DND-41 (cell line): Measurements from ENCODE around the gene DEGS1.

Experiments
- EZH2 ChIP-seq: IDR thresholded peaks from 3 replicates; pipeline ENCODE4 v1.6.1; 2012; ENCODE audit warnings: borderline replicate concordance, low read depth, mild to moderate bottlenecking, moderate library complexity, low read length, inconsistent platforms; ENCODE audit not compliant: severe bottlenecking
- TF ChIP-seq, protein P1 (sequence below): IDR thresholded peaks from 2 replicates; pipeline ENCODE4 v1.5.1; 2012; ENCODE audit warnings: borderline replicate concordance, low read length, moderate library complexity, mild to moderate bottlenecking; ENCODE audit not compliant: poor library complexity, severe bottlenecking; ENCODE audit errors: extremely low read depth

DNA sequence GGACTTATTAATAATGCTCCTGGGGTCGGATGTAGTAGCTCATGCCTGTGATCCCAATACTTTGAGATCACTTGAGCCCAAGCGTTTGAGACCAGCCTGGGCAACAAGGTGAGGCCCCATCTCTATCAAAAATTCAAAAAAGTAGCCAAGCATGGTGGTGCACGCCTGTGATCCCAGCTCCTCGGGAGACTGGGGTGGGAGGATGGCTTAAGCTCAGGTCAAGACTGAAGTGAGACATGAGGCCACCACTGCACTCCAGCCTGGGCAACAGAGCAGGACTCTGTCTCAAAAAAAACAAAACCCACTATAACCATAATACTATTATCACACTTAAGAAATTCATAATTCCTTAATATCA lies 1.6 kb upstream of the DEGS1 start:
- TF ChIP-seq, protein P1, sequence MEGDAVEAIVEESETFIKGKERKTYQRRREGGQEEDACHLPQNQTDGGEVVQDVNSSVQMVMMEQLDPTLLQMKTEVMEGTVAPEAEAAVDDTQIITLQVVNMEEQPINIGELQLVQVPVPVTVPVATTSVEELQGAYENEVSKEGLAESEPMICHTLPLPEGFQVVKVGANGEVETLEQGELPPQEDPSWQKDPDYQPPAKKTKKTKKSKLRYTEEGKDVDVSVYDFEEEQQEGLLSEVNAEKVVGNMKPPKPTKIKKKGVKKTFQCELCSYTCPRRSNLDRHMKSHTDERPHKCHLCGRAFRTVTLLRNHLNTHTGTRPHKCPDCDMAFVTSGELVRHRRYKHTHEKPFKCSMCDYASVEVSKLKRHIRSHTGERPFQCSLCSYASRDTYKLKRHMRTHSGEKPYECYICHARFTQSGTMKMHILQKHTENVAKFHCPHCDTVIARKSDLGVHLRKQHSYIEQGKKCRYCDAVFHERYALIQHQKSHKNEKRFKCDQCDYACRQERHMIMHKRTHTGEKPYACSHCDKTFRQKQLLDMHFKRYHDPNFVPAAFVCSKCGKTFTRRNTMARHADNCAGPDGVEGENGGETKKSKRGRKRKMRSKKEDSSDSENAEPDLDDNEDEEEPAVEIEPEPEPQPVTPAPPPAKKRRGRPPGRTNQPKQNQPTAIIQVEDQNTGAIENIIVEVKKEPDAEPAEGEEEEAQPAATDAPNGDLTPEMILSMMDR, result no peak
- no peak for TF ChIP-seq EZH2
